HepG2 (cell line): ENCODE measurements around the gene TMCC2. TPM values are rescaled to one million over a fixed set of nuclear protein-coding genes. Genes with fewer than 3 reads are reported as not detected.

ENCODE experiments used
- ATAC-seq: fragments of 200-7000 bp; cut with Tn5 transposase; 3 replicates; pipeline ENCODE4 v1.9.1; 2020; ENCODE audit warnings: mild to moderate bottlenecking, moderate library complexity
- BruUV-seq: library from RNA; stranded (reverse); fragments of 400-500 nt; replicated peaks from 2 replicates; lab custom pipeline; 2021; lab: Mats Ljungman, UMichigan
- CTCF ChIA-PET: fragments of 300-600 bp; formaldehyde crosslinking; extraction: SDS; loops from one replicate; lab custom pipeline; 2021; ENCODE audit warnings: low total read pairs, inconsistent platforms, low intra/inter-chr PET ratio; lab: Yijun Ruan, JAX
- POLR2A ChIA-PET: fragments of 350-600 bp; sonication (Branson Sonifier 250); formaldehyde crosslinking; loops from one replicate; lab custom pipeline; 2020; ENCODE audit warnings: antibody characterized with exemption, inconsistent platforms; lab: Yijun Ruan, JAX
- DNase-seq: peaks from one replicate; pipeline ENCODE4 v3.0.0-alpha.2; 2015; ENCODE audit warnings: low spot score
- FAIRE-seq: peaks from 3 replicates; lab custom pipeline; 2011; peaks lifted over from hg19 to GRCh38; lab: Jason Lieb, UNC
- H2AFZ ChIP-seq: one replicate; pipeline ENCODE4 v1.6.1; 2011; ENCODE audit warnings: low read length, inconsistent platforms
- H3K27ac ChIP-seq: fragments of 300-600 bp; 3 replicates; pipeline ENCODE4 v1.8.0; 2011; ENCODE audit warnings: mixed run types, mild to moderate bottlenecking, mixed read lengths, low read length, inconsistent platforms; ENCODE audit not compliant: insufficient read depth; ENCODE audit errors: extremely low read length
- H3K27me3 ChIP-seq, 2 experiments: fragments of 200-600 bp in 1 of 2; 2 replicates in 1 of 2; 3 replicates in 1 of 2; pipeline versions ENCODE4 v1.6.0 to v1.8.0; 2011; ENCODE audit warnings: low read length in 2 of 2, mild to moderate bottlenecking in 2 of 2, moderate library complexity in 2 of 2, inconsistent platforms in 1 of 2; ENCODE audit not compliant: insufficient read depth in 2 of 2, control insufficient read depth in 1 of 2
- H3K36me3 ChIP-seq, 2 experiments: fragments of 200-600 bp in 1 of 2; replicated peaks in 1 of 2; 2 replicates in 1 of 2; 3 replicates in 1 of 2; pipeline versions ENCODE4 v1.5.1 to v1.8.0; 2011; ENCODE audit warnings: low read length in 2 of 2, inconsistent platforms in 1 of 2; ENCODE audit not compliant: insufficient read depth in 2 of 2, control insufficient read depth in 1 of 2
- H3K4me1 ChIP-seq: 2 replicates; pipeline ENCODE4 v1.5.1; 2012; ENCODE audit warnings: low read length, inconsistent platforms; ENCODE audit not compliant: insufficient read depth
- H3K4me2 ChIP-seq: 2 replicates; pipeline ENCODE4 v1.6.0; 2011; ENCODE audit warnings: low read depth, low read length, inconsistent platforms
- H3K4me3 ChIP-seq, 3 experiments: fragments of 200-600 bp in 1 of 3; sonication (generic), shearing (Covaris generic) in 1 of 3; replicated peaks in 1 of 3; 2 replicates each; pipeline ENCODE4 v1.5.1; 2011 to 2016; ENCODE audit warnings: low read length in 3 of 3, inconsistent platforms in 2 of 3, low read depth in 2 of 3, mild to moderate bottlenecking in 2 of 3, control low read depth in 1 of 3, mixed read lengths in 1 of 3; ENCODE audit not compliant: insufficient read depth in 1 of 3
- H3K79me2 ChIP-seq: one replicate; pipeline ENCODE4 v1.6.1; 2011; ENCODE audit warnings: low read length, inconsistent platforms; ENCODE audit not compliant: insufficient read depth
- H3K9ac ChIP-seq: 2 replicates; pipeline ENCODE4 v1.6.0; 2011; ENCODE audit warnings: mild to moderate bottlenecking, low read depth, low read length, inconsistent platforms; ENCODE audit not compliant: insufficient read depth
- H3K9me3 ChIP-seq: 2 replicates; pipeline ENCODE4 v1.5.1; 2012; ENCODE audit warnings: mild to moderate bottlenecking, low read length
- H4K20me1 ChIP-seq: 2 replicates; pipeline ENCODE4 v1.6.0; 2011; ENCODE audit warnings: inconsistent platforms, mild to moderate bottlenecking, low read length, moderate library complexity; ENCODE audit not compliant: insufficient read depth
- ARHGAP35 ChIP-seq: sonication (generic); formaldehyde crosslinking; IDR thresholded peaks from 2 replicates; pipeline ENCODE4 v1.9.0; 2022; ENCODE audit warnings: mild to moderate bottlenecking, inconsistent platforms, moderate library complexity, missing genetic modification reagents, borderline replicate concordance
- FOSL1 ChIP-seq: sonication (generic); formaldehyde crosslinking; IDR thresholded peaks from 2 replicates; pipeline ENCODE4 v1.9.0; 2021; ENCODE audit warnings: missing genetic modification reagents, borderline replicate concordance
- NCOA5 ChIP-seq: sonication (generic); formaldehyde crosslinking; IDR thresholded peaks from 2 replicates; pipeline ENCODE4 v1.4.0; 2020; ENCODE audit warnings: missing genetic modification reagents
- SNAPC4 ChIP-seq: sonication (generic); formaldehyde crosslinking; IDR thresholded peaks from 2 replicates; pipeline ENCODE4 v1.4.0; 2020; ENCODE audit warnings: mild to moderate bottlenecking, missing genetic modification reagents
- ZNF563 ChIP-seq: sonication (generic); formaldehyde crosslinking; IDR thresholded peaks from 2 replicates; pipeline ENCODE4 v1.8.0; 2022; ENCODE audit warnings: mild to moderate bottlenecking, moderate library complexity, missing genetic modification reagents
- ZNF567 ChIP-seq: sonication (generic); formaldehyde crosslinking; IDR thresholded peaks from 2 replicates; pipeline ENCODE4 v1.8.1; 2023; ENCODE audit warnings: mild to moderate bottlenecking, missing genetic modification reagents, borderline replicate concordance
- ZNF770 ChIP-seq: sonication (generic); formaldehyde crosslinking; IDR thresholded peaks from 2 replicates; pipeline ENCODE4 v1.5.0; 2020; ENCODE audit warnings: mild to moderate bottlenecking, missing genetic modification reagents
- WGBS: methylation state at CpG from one replicate; pipeline ENCODE4 v1.1.6; 2017; ENCODE audit warnings: low lambda C conversion rate; 5-methylcytosine and 5-hydroxymethylcytosine counted together
- in situ Hi-C: cut with HindIII; loops from 2 replicates; pipeline ENCODE4 v1.10.0; 2017; ENCODE audit warnings: low pct_unique_long_range_greater_than_20kb; ENCODE audit not compliant: extremely low pct_ligation_motif_present
- intact Hi-C: fragments of 100-400 bp; cut with micrococcal nuclease; formaldehyde crosslinking; loops from one replicate; pipeline ENCODE4 v1.10.0; 2022; ENCODE audit not compliant: unreplicated experiment
- polyA plus RNA-seq, 8 experiments: library from polyadenylated mRNA; depleted of rRNA in 3 of 8; stranded (reverse) in 7 of 8; unstranded in 1 of 8; fragments of >200 nt; fragmentation: Illumina TruSeq in 4 of 8; extraction: Trizol in 4 of 8; gene quantifications; 2 replicates each; pipeline versions ENCODE4 v1.2.1 to v1.2.3, GENCODE V29; 2011 to 2016; ENCODE audit warnings: low read depth in 4 of 8, missing spikeins in 1 of 8, mixed read lengths in 1 of 8; ENCODE audit not compliant: insufficient read depth in 1 of 8
- total RNA-seq, 5 experiments: library from RNA; depleted of rRNA; stranded (reverse); fragments of >200 nt; fragmentation: Illumina TruSeq; extraction: Trizol; gene quantifications; 2 replicates each; pipeline ENCODE4 v1.2.3, GENCODE V29; 2016; ENCODE audit warnings: low read depth in 1 of 5
- TF ChIP-seq, protein P1 (sequence below): sonication (generic); formaldehyde crosslinking; IDR thresholded peaks from 2 replicates; pipeline ENCODE4 v1.4.0; 2020; ENCODE audit warnings: low read depth, mild to moderate bottlenecking, missing genetic modification reagents

The TMCC2 gene
- total and polyA plus RNA-seq, 2 of the 13 experiments (the other 11 are each of a cell fraction or from before 2014, with no cell fraction given) = 0.12 to 0.24 TPM

- Histone ChIP-seq H3K79me2 (no peaks in the 10 kb centered on the region), H3K27me3 (peaks cover 5 to 35% of the 10 kb centered on the region in 2 experiments), H3K4me1 (peaks cover 13% of the 10 kb centered on the region), H3K36me3 (no peaks in the 10 kb centered on the region), H3K27ac (no peak overlapping the region), H3K9ac (no peak overlapping the region), H4K20me1 (no peaks in the 10 kb centered on the region), H3K9me3 (no peaks in the 10 kb centered on the region), H3K4me2 (no peak overlapping the region), H2AFZ (no peak overlapping the region), H3K4me3 (no peak overlapping the region)
- FAIRE-seq (no peak), ATAC-seq (no peak), DNase-seq (no peak)
- POLR2A ChIA-PET = no interaction called here
- CTCF ChIA-PET = no interaction called here
- 51% methylated on average over 8 of the region's 10 CpGs for WGBS
- no peak for TF ChIP-seq NCOA5 (CRISPR knock-in tag)
- TF ChIP-seq, protein P1, sequence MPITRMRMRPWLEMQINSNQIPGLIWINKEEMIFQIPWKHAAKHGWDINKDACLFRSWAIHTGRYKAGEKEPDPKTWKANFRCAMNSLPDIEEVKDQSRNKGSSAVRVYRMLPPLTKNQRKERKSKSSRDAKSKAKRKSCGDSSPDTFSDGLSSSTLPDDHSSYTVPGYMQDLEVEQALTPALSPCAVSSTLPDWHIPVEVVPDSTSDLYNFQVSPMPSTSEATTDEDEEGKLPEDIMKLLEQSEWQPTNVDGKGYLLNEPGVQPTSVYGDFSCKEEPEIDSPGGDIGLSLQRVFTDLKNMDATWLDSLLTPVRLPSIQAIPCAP (CRISPR knock-in tag) = no peak
- TF ChIP-seq FOSL1 (CRISPR knock-in tag) = no peak
- no peak for TF ChIP-seq ZNF563 (CRISPR knock-in tag)
- TF ChIP-seq SNAPC4 = no peak
- TF ChIP-seq ZNF567 (CRISPR knock-in tag) = no peak
- TF ChIP-seq ARHGAP35 = no peak
- TF ChIP-seq ZNF770 (CRISPR knock-in tag) = no peak
- BruUV-seq = no TSS peak
- intact Hi-C loops = no loop called here
- in situ Hi-C loops = no loop called here
Measured at GRCh38 chr1:205266611-205267305, 39.0 kb downstream of the TMCC2 start.
